ENCODE measurements around the gene NF2. TPM values are rescaled to one million over a fixed set of nuclear protein-coding genes. Genes with fewer than 3 reads are reported as not detected.

The NF2 gene
- total RNA-seq, 1 experiment from 2014 or later = 50.9 TPM

DNA sequence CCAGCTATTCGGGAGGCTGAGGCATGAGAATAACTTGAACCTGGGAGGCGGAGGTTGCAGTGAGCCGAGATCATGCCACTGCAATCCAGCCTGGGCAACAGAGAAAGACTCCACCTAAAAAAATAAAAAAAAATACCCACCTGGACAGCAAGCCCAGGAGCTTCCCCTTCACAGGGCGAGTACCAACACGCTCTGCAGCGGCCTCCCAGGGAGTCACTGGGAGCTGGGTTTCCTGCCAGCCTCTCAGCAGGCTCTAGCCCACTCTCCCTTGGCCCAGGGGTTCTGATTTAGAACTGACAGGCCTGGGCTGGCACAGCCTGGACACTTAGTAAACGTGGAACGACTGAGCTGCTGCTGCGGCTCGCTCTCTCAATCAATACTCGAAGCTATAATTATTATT lies 114.4 kb downstream of the NF2 start:
- H3K4ac ChIP-seq (ENCODE audit: low read depth, low read length) = no peak overlapping the region
- no peaks in the 10 kb centered on the region for H3K9me3 ChIP-seq (ENCODE audit: control insufficient read depth, low read depth, low read length)
- H3K14ac ChIP-seq (ENCODE audit: insufficient read depth, low read length) = no peak overlapping the region
- H3K23ac ChIP-seq (ENCODE audit: insufficient read length, low read depth, low read length) = no peak overlapping the region
- no peaks in the 10 kb centered on the region for H3K79me1 ChIP-seq (ENCODE audit: insufficient read depth, low read depth, low read length, poor library complexity, severe bottlenecking)
- Mint-ChIP-seq H3K4me1 (peaks cover 4 to 15% of the 10 kb centered on the region in 2 experiments; a peak in 2 of 4 replicates), H3K36me3 (ENCODE audit: insufficient read depth in 1 of 3, low read depth in 3 of 3) (no peaks in the 10 kb centered on the region; a peak in 2 of 7 replicates), H3K27me3 (ENCODE audit: low read depth) (peaks cover 82% of the 10 kb centered on the region), H3K27ac (no peak overlapping the region; a peak in 1 of 7 replicates), H3K4me3 (no peak overlapping the region), H3K9me3 (no peaks in the 10 kb centered on the region; a peak in 1 of 5 replicates)
- TF ChIP-seq, protein P1, sequence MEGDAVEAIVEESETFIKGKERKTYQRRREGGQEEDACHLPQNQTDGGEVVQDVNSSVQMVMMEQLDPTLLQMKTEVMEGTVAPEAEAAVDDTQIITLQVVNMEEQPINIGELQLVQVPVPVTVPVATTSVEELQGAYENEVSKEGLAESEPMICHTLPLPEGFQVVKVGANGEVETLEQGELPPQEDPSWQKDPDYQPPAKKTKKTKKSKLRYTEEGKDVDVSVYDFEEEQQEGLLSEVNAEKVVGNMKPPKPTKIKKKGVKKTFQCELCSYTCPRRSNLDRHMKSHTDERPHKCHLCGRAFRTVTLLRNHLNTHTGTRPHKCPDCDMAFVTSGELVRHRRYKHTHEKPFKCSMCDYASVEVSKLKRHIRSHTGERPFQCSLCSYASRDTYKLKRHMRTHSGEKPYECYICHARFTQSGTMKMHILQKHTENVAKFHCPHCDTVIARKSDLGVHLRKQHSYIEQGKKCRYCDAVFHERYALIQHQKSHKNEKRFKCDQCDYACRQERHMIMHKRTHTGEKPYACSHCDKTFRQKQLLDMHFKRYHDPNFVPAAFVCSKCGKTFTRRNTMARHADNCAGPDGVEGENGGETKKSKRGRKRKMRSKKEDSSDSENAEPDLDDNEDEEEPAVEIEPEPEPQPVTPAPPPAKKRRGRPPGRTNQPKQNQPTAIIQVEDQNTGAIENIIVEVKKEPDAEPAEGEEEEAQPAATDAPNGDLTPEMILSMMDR (conservative IDR thresholded peaks at IDR 0.05) = no peak
- H3K79me2 ChIP-seq (ENCODE audit: insufficient read depth, low read length) = no peaks in the 10 kb centered on the region
- H3K23me2 ChIP-seq (ENCODE audit: insufficient read length, low read depth, low read length, poor library complexity, severe bottlenecking) = peaks cover 4% of the 10 kb centered on the region
- H3K18ac ChIP-seq (ENCODE audit: insufficient read length, low read depth, low read length) = no peak overlapping the region
- no peak overlapping the region for H3K9ac ChIP-seq (ENCODE audit: extremely low read depth, insufficient read length, low read length)
- H3T11ph ChIP-seq (ENCODE audit: low read length) = no peak overlapping the region
- no CpG with 5 or more reads among the region's 11 CpGs for WGBS (ENCODE audit: extremely low coverage, insufficient read length, low lambda C conversion rate)
- no peak overlapping the region for H3K4me2 ChIP-seq (ENCODE audit: insufficient read depth, insufficient read length, low read length)
- H2BK20ac ChIP-seq (ENCODE audit: low read depth, low read length, poor library complexity, severe bottlenecking) = no peak overlapping the region
- no peak for DNase-seq
- no peak overlapping the region for H2BK15ac ChIP-seq (ENCODE audit: low read depth, low read length)
- H3K27me3 ChIP-seq (ENCODE audit: insufficient read depth, low read length) = peaks cover 24% of the 10 kb centered on the region; the same call in 1 of the 2 replicates
- no peak overlapping the region for H2BK120ac ChIP-seq (ENCODE audit: low read depth, low read length, poor library complexity, severe bottlenecking)
- H2AK5ac ChIP-seq (ENCODE audit: insufficient read length, low read length) = no peak overlapping the region
- no peak overlapping the region for H2BK12ac ChIP-seq (ENCODE audit: insufficient read length, low read depth, low read length)
- H2BK5ac ChIP-seq (ENCODE audit: insufficient read length, low read length) = no peak overlapping the region
- H4K8ac ChIP-seq (replicated peaks; ENCODE audit: insufficient read length, low read depth, low read length) = no peak overlapping the region
- no peak overlapping the region for H3K56ac ChIP-seq (ENCODE audit: insufficient read length, low read depth, low read length)
- H3K4me1 ChIP-seq (ENCODE audit: insufficient read depth, low read length) = no peaks in the 10 kb centered on the region
- H4K91ac ChIP-seq (ENCODE audit: insufficient read length, low read depth, low read length) = no peak overlapping the region
- H3K27ac ChIP-seq (ENCODE audit: insufficient read length, low read depth, low read length) = no peak overlapping the region
- H4K5ac ChIP-seq (ENCODE audit: insufficient read length, low read depth, low read length) = no peak overlapping the region
- H2AFZ ChIP-seq (ENCODE audit: low read length) = no peak overlapping the region
- H4K20me1 ChIP-seq (ENCODE audit: control insufficient read depth, insufficient read depth, insufficient read length) = no peaks in the 10 kb centered on the region

Data from H9 (cell line).